Astrocyte of the hippocampus (primary cell): Measurements from ENCODE around the gene SLC17A2.

Source experiments
- DNase-seq: peaks from one replicate; pipeline ENCODE4 v3.0.0; 2011; ENCODE audit warnings: low read depth, low spot score

SLC17A2 gene

GRCh38 chr6:25930532-25931410 lies at the start of gene SLC17A2:
Gene SLC17A2 (minus strand): TSS chr6:25930691. CDS start chr6:25925796, 4,895 bp downstream.
- no peak for DNase-seq

- no peak for DNase-seq
Observed at GRCh38 chr6:25975923-25976560, 45.6 kb upstream of the SLC17A2 start.

GRCh38 chr6:25973923-25974555 lies 43.5 kb upstream of the SLC17A2 start:
- no peak for DNase-seq

- no peak for DNase-seq
Observed at GRCh38 chr6:25972902-25973301, 42.4 kb upstream of the SLC17A2 start.

- no peak for DNase-seq
Observed at GRCh38 chr6:25972128-25972527, 41.6 kb upstream of the SLC17A2 start.

- peak; percentile 92 for DNase-seq
Observed at GRCh38 chr6:25971187-25971821, 40.8 kb upstream of the SLC17A2 start.

GRCh38 chr6:25968769-25969168 lies 38.3 kb upstream of the SLC17A2 start:
- DNase-seq = peak; percentile 7

- no peak for DNase-seq
Observed at GRCh38 chr6:25966711-25967110, 36.2 kb upstream of the SLC17A2 start.

GRCh38 chr6:25965058-25965457 lies 34.6 kb upstream of the SLC17A2 start:
- DNase-seq = no peak

GRCh38 chr6:25963426-25964123 lies 33.1 kb upstream of the SLC17A2 start:
- no peak for DNase-seq

- peak; percentile 32 for DNase-seq
Observed at GRCh38 chr6:25962149-25963127, 31.9 kb upstream of the SLC17A2 start, which contains the start of gene TRIM38. Gene TRIM38 (plus strand): TSS chr6:25962802. CDS start chr6:25966523, 3,721 bp downstream.

- DNase-seq = no peak
Observed at GRCh38 chr6:25961619-25962148, 31.2 kb upstream of the SLC17A2 start.

GRCh38 chr6:25960734-25961133 lies 30.2 kb upstream of the SLC17A2 start:
- no peak for DNase-seq

- DNase-seq = peak; percentile 18
Observed at GRCh38 chr6:25959890-25960536, 29.5 kb upstream of the SLC17A2 start.

GRCh38 chr6:25958700-25959162 lies 28.2 kb upstream of the SLC17A2 start:
- no peak for DNase-seq

GRCh38 chr6:25956226-25956625 lies 25.7 kb upstream of the SLC17A2 start:
- DNase-seq = no peak

GRCh38 chr6:25954756-25955155 lies 24.3 kb upstream of the SLC17A2 start:
- no peak for DNase-seq

GRCh38 chr6:25953733-25954132 lies 23.2 kb upstream of the SLC17A2 start:
- no peak for DNase-seq

- no peak for DNase-seq
Observed at GRCh38 chr6:25952535-25952934, 22.0 kb upstream of the SLC17A2 start.
